Panc1 (cell line): Measurements from ENCODE around the gene CHRD. TPM values are rescaled to one million over a fixed set of nuclear protein-coding genes. Genes with fewer than 3 reads are reported as not detected.

Experiments
- ATAC-seq: fragments of 200-7000 bp; cut with Tn5 transposase; 2 replicates; pipeline ENCODE4 v1.9.1; 2020; ENCODE audit warnings: mild to moderate bottlenecking, moderate library complexity
- BruUV-seq: library from RNA; stranded (reverse); fragments of 400-500 nt; replicated peaks from 2 replicates; lab custom pipeline; 2021; lab: Mats Ljungman, UMichigan
- CTCF ChIA-PET: fragments of 300-600 bp; sonication (Branson Sonifier 250); formaldehyde crosslinking; loops from one replicate; lab custom pipeline; 2022; ENCODE audit warnings: antibody characterized with exemption; lab: Charles Lee
- POLR2A ChIA-PET: fragments of 300-600 bp; sonication (Branson Sonifier 250); formaldehyde crosslinking; loops from one replicate; lab custom pipeline; 2022; ENCODE audit warnings: antibody characterized with exemption; lab: Charles Lee
- DNase-seq: peaks from one replicate; pipeline ENCODE4 v3.0.0-alpha.2; 2010; ENCODE audit warnings: low read depth, low spot score
- H3K27ac ChIP-seq: 2 replicates; pipeline ENCODE4 v1.5.1; 2011; ENCODE audit warnings: mild to moderate bottlenecking, low read length, inconsistent platforms
- H3K27me3 ChIP-seq: fragments of 200-500 bp; sonication (Bioruptor generic); 2 replicates; pipeline ENCODE4 v1.6.0; 2014; ENCODE audit warnings: low read length, inconsistent platforms; ENCODE audit not compliant: control insufficient read depth, insufficient read depth
- H3K36me3 ChIP-seq: fragments of 200-500 bp; sonication (Bioruptor generic); 2 replicates; pipeline ENCODE4 v1.5.1; 2014; ENCODE audit warnings: inconsistent platforms, mild to moderate bottlenecking, low read length, moderate library complexity; ENCODE audit not compliant: control insufficient read depth, insufficient read depth
- H3K4me1 ChIP-seq: 2 replicates; pipeline ENCODE4 v1.5.1; 2011; ENCODE audit warnings: inconsistent platforms, mild to moderate bottlenecking, low read length, moderate library complexity; ENCODE audit not compliant: control insufficient read depth, insufficient read depth
- H3K4me3 ChIP-seq, 2 experiments: 2 replicates each; pipeline ENCODE4 v1.5.1; 2011 to 2012; ENCODE audit warnings: low read depth in 2 of 2, low read length in 2 of 2, mild to moderate bottlenecking in 2 of 2, inconsistent platforms in 1 of 2, moderate library complexity in 1 of 2
- H3K9me3 ChIP-seq: fragments of 200-500 bp; sonication (Bioruptor generic); 2 replicates; pipeline ENCODE4 v1.5.1; 2014; ENCODE audit warnings: low read depth, mild to moderate bottlenecking, inconsistent platforms, low read length, moderate library complexity; ENCODE audit not compliant: control insufficient read depth, insufficient read depth
- CTCF ChIP-seq: fragments of 450-650 bp; IDR thresholded peaks from 2 replicates; pipeline ENCODE4 v1.5.1; 2017; ENCODE audit warnings: mild to moderate bottlenecking
- POLR2AphosphoS5 ChIP-seq: IDR thresholded peaks from 2 replicates; pipeline ENCODE4 v1.6.1; 2012; ENCODE audit warnings: mild to moderate bottlenecking, low read depth, low read length, moderate library complexity
- REST ChIP-seq, 2 experiments: IDR thresholded peaks; 2 replicates each; pipeline ENCODE4 v1.6.1; 2011 to 2012; ENCODE audit warnings: low read depth in 2 of 2, control low read depth in 1 of 2, low read length in 1 of 2, mild to moderate bottlenecking in 1 of 2, moderate library complexity in 1 of 2; ENCODE audit not compliant: insufficient read depth in 1 of 2
- SIN3A ChIP-seq: IDR thresholded peaks from 2 replicates; pipeline ENCODE4 v1.6.1; 2012; ENCODE audit warnings: low read depth, mild to moderate bottlenecking, low read length, moderate library complexity, borderline replicate concordance; ENCODE audit not compliant: insufficient read depth
- TCF7L2 ChIP-seq: IDR thresholded peaks from 2 replicates; pipeline ENCODE4 v1.6.1; 2011; ENCODE audit warnings: mild to moderate bottlenecking, low read depth, low read length, inconsistent platforms
- in situ Hi-C: cut with HindIII; loops from 2 replicates; pipeline ENCODE4 v1.10.0; 2016; ENCODE audit warnings: low sequenced_read_pairs, low pct_unique_long_range_greater_than_20kb
- intact Hi-C: fragments of 100-400 bp; cut with micrococcal nuclease; formaldehyde crosslinking; loops from one replicate; pipeline ENCODE4 v1.10.0; 2022; ENCODE audit not compliant: unreplicated experiment
- total RNA-seq: library from RNA; stranded (reverse); gene quantifications from one replicate; pipeline ENCODE4 v1.2.1, GENCODE V29; 2021; ENCODE audit not compliant: unreplicated experiment

CHRD gene
- total RNA-seq, 1 experiment from 2014 or later, result 1.4 TPM

- no TSS peak for BruUV-seq
- H3K36me3 ChIP-seq, result peaks cover 8% of the 10 kb centered on the region; the same call in 1 of the 2 replicates
- intact Hi-C loops, result loop anchor here (10.0 kb wide), 1 partner anchor 142 kb away; no protein-coding TSS in a partner anchor
- no peak overlapping the region for H3K4me3 ChIP-seq
- H3K4me1 ChIP-seq, result peaks cover 12% of the 10 kb centered on the region
- peaks cover 8% of the 10 kb centered on the region for H3K27me3 ChIP-seq
- in situ Hi-C loops, result no loop called here
- no peak for ATAC-seq
- no peaks in the 10 kb centered on the region for H3K9me3 ChIP-seq
- H3K27ac ChIP-seq, result no peak overlapping the region
- ChIA-PET CTCF (interaction anchor here (0.5 to 4.4 kb wide), 4 partner anchors 141 to 439 kb away, joined by 5 to 53 read pairs (median 27); partner anchors contain the start of gene VPS8), POLR2A (no interaction called here)
- no peak for DNase-seq
- TF ChIP-seq REST (IDR thresholded peaks at IDR 0.05; ENCODE audit: insufficient read depth in 1 of 2, low read depth in 2 of 2, low read length in 1 of 2) (no peak), POLR2AphosphoS5 (no peak), SIN3A (no peak), TCF7L2 (no peak), CTCF (no peak)
These were observed 6.9 kb upstream of the CHRD start for GRCh38 chr3:184372911-184373310.

- ATAC-seq (no peak), DNase-seq (no peak)
- ChIA-PET POLR2A (no interaction called here), CTCF (interaction anchor here (4.4 kb wide), 1 partner anchor 167 kb away, joined by 53 read pairs; no protein-coding TSS in a partner anchor)
- TF ChIP-seq REST (IDR thresholded peaks at IDR 0.05; ENCODE audit: insufficient read depth in 1 of 2, low read depth in 2 of 2, low read length in 1 of 2), result no peak
- no peak for TF ChIP-seq CTCF
- no peak for TF ChIP-seq SIN3A
- TF ChIP-seq TCF7L2, result no peak
- TF ChIP-seq POLR2AphosphoS5, result no peak
- Histone ChIP-seq H3K4me1 (peaks cover 12% of the 10 kb centered on the region), H3K36me3 (0 out of 2 replicates have a peak, but pooled peaks cover 6% of the 10 kb centered on the region), H3K9me3 (no peaks in the 10 kb centered on the region), H3K27ac (no peak overlapping the region), H3K27me3 (peaks cover 8% of the 10 kb centered on the region), H3K4me3 (no peak overlapping the region)
- in situ Hi-C loops, result no loop called here
- no TSS peak for BruUV-seq
- intact Hi-C loops, result loop anchor here (10.0 kb wide), 1 partner anchor 141 kb away; no protein-coding TSS in a partner anchor
These were observed 6.4 kb upstream of the CHRD start for GRCh38 chr3:184373422-184373821.
